ENCODE data around the gene PKN2.
"Not testable (repeated sequence)": the region's sequence is repeated elsewhere in the genome, so short reads cannot be mapped to it uniquely, and the experiment has no call there.

Gene PKN2

GRCh38 chr1:88691540-88691939, 7.5 kb downstream of the PKN2 start:
- Histone ChIP-seq H3K9ac (ENCODE audit: insufficient read length) (no peak overlapping the region), H3K36me3 (ENCODE audit: insufficient read depth, low read length) (peaks cover 20% of the 10 kb centered on the region), H3K27ac (no peak overlapping the region), H3K9me3 (ENCODE audit: low read depth, low read length) (no peaks in the 10 kb centered on the region), H3K4me3 (no peak overlapping the region)
- TF ChIP-seq POLR2AphosphoS5 (IDR thresholded peaks at IDR 0.05; ENCODE audit: borderline replicate concordance, low read depth, low read length) (no peak), FOXP2 (optimal IDR thresholded peaks at IDR 0.05; ENCODE audit: control extremely low read depth, extremely low read length, insufficient read depth) (no peak), EZH2 (IDR thresholded peaks at IDR 0.05) (no peak)
- DNase-seq (ENCODE audit: low read depth, low spot score): no peak

GRCh38 chr1:88695781-88696180, 11.7 kb downstream of the PKN2 start:
- Histone ChIP-seq H3K9ac (ENCODE audit: insufficient read length) (no peak overlapping the region), H3K4me3 (no peak overlapping the region), H3K9me3 (ENCODE audit: low read depth, low read length) (no peaks in the 10 kb centered on the region), H3K36me3 (ENCODE audit: insufficient read depth, low read length) (peaks cover 13% of the 10 kb centered on the region), H3K27ac (no peak overlapping the region)
- TF ChIP-seq POLR2AphosphoS5 (IDR thresholded peaks at IDR 0.05; ENCODE audit: borderline replicate concordance, low read depth, low read length) (no peak), FOXP2 (optimal IDR thresholded peaks at IDR 0.05; ENCODE audit: control extremely low read depth, extremely low read length, insufficient read depth) (no peak), EZH2 (IDR thresholded peaks at IDR 0.05) (no peak)
- DNase-seq (ENCODE audit: low read depth, low spot score): no peak

GRCh38 chr1:88697503-88697902, 13.4 kb downstream of the PKN2 start:
- Histone ChIP-seq H3K36me3 (ENCODE audit: insufficient read depth, low read length) (peaks cover 8% of the 10 kb centered on the region), H3K27ac (no peak overlapping the region), H3K9ac (ENCODE audit: insufficient read length) (no peak overlapping the region), H3K9me3 (ENCODE audit: low read depth, low read length) (no peaks in the 10 kb centered on the region), H3K4me3 (no peak overlapping the region)
- no peak for DNase-seq (ENCODE audit: low read depth, low spot score)
- TF ChIP-seq POLR2AphosphoS5 (IDR thresholded peaks at IDR 0.05; ENCODE audit: borderline replicate concordance, low read depth, low read length): no peak
- no peak for TF ChIP-seq FOXP2 (optimal IDR thresholded peaks at IDR 0.05; ENCODE audit: control extremely low read depth, extremely low read length, insufficient read depth)
- TF ChIP-seq EZH2 (IDR thresholded peaks at IDR 0.05): no peak

GRCh38 chr1:88698140-88698539, 14.1 kb downstream of the PKN2 start:
- no peak for DNase-seq (ENCODE audit: low read depth, low spot score)
- Histone ChIP-seq H3K36me3 (ENCODE audit: insufficient read depth, low read length) (peaks cover 8% of the 10 kb centered on the region), H3K4me3 (no peak overlapping the region), H3K9me3 (ENCODE audit: low read depth, low read length) (no peaks in the 10 kb centered on the region), H3K27ac (peak overlapping the region; percentile 25; the same call in 1 of the 2 replicates), H3K9ac (ENCODE audit: insufficient read length) (no peak overlapping the region)
- TF ChIP-seq EZH2 (IDR thresholded peaks at IDR 0.05): no peak
- TF ChIP-seq FOXP2 (optimal IDR thresholded peaks at IDR 0.05; ENCODE audit: control extremely low read depth, extremely low read length, insufficient read depth): no peak
- no peak for TF ChIP-seq POLR2AphosphoS5 (IDR thresholded peaks at IDR 0.05; ENCODE audit: borderline replicate concordance, low read depth, low read length)

GRCh38 chr1:88698764-88699163, 14.7 kb downstream of the PKN2 start:
- peaks cover 3% of the 10 kb centered on the region; the same call in 1 of the 2 replicates for H3K36me3 ChIP-seq (ENCODE audit: insufficient read depth, low read length)
- peak overlapping the region; percentile 25; the same call in 1 of the 2 replicates for H3K27ac ChIP-seq
- no peak for TF ChIP-seq EZH2 (IDR thresholded peaks at IDR 0.05)
- TF ChIP-seq POLR2AphosphoS5 (IDR thresholded peaks at IDR 0.05; ENCODE audit: borderline replicate concordance, low read depth, low read length): no peak
- TF ChIP-seq FOXP2 (optimal IDR thresholded peaks at IDR 0.05; ENCODE audit: control extremely low read depth, extremely low read length, insufficient read depth): no peak
- DNase-seq (ENCODE audit: low read depth, low spot score): no peak
- no peaks in the 10 kb centered on the region for H3K9me3 ChIP-seq (ENCODE audit: low read depth, low read length)
- no peak overlapping the region for H3K4me3 ChIP-seq
- H3K9ac ChIP-seq (ENCODE audit: insufficient read length): no peak overlapping the region

- Histone ChIP-seq H3K27ac (no peak overlapping the region), H3K9me3 (ENCODE audit: low read depth, low read length) (no peaks in the 10 kb centered on the region), H3K36me3 (ENCODE audit: insufficient read depth, low read length) (no peaks in the 10 kb centered on the region; the same call in 1 of the 2 replicates), H3K9ac (ENCODE audit: insufficient read length) (no peak overlapping the region), H3K4me3 (no peak overlapping the region)
- TF ChIP-seq FOXP2 (optimal IDR thresholded peaks at IDR 0.05; ENCODE audit: control extremely low read depth, extremely low read length, insufficient read depth) (no peak), POLR2AphosphoS5 (IDR thresholded peaks at IDR 0.05; ENCODE audit: borderline replicate concordance, low read depth, low read length) (no peak), EZH2 (IDR thresholded peaks at IDR 0.05) (no peak)
- no peak for DNase-seq (ENCODE audit: low read depth, low spot score)
Measured at GRCh38 chr1:88700425-88701013, 16.4 kb downstream of the PKN2 start.

GRCh38 chr1:88701275-88701674, 17.2 kb downstream of the PKN2 start:
- TF ChIP-seq EZH2 (IDR thresholded peaks at IDR 0.05) (no peak), POLR2AphosphoS5 (IDR thresholded peaks at IDR 0.05; ENCODE audit: borderline replicate concordance, low read depth, low read length) (no peak), FOXP2 (optimal IDR thresholded peaks at IDR 0.05; ENCODE audit: control extremely low read depth, extremely low read length, insufficient read depth) (no peak)
- no peaks in the 10 kb centered on the region; the same call in 1 of the 2 replicates for H3K9me3 ChIP-seq (ENCODE audit: low read depth, low read length)
- H3K27ac ChIP-seq: no peak overlapping the region
- peaks cover 2% of the 10 kb centered on the region; the same call in 1 of the 2 replicates for H3K36me3 ChIP-seq (ENCODE audit: insufficient read depth, low read length)
- H3K9ac ChIP-seq (ENCODE audit: insufficient read length): no peak overlapping the region
- DNase-seq (ENCODE audit: low read depth, low spot score): no peak
- H3K4me3 ChIP-seq: no peak overlapping the region

- H3K9me3 ChIP-seq (ENCODE audit: low read depth, low read length); H3K36me3 ChIP-seq (ENCODE audit: insufficient read depth, low read length); DNase-seq (ENCODE audit: low read depth, low spot score); H3K9ac ChIP-seq (ENCODE audit: insufficient read length); H3K27ac ChIP-seq; H3K4me3 ChIP-seq: not testable (repeated sequence)
Measured at GRCh38 chr1:88701793-88702192, 17.7 kb downstream of the PKN2 start.

GRCh38 chr1:88708011-88708410, 23.9 kb downstream of the PKN2 start:
- no peak for TF ChIP-seq EZH2 (IDR thresholded peaks at IDR 0.05)
- Histone ChIP-seq H3K36me3 (ENCODE audit: insufficient read depth, low read length) (peaks cover 19% of the 10 kb centered on the region), H3K9me3 (ENCODE audit: low read depth, low read length) (no peaks in the 10 kb centered on the region; the same call in 1 of the 2 replicates), H3K27ac (no peak overlapping the region), H3K4me3 (no peak overlapping the region), H3K9ac (ENCODE audit: insufficient read length) (no peak overlapping the region)
- no peak for DNase-seq (ENCODE audit: low read depth, low spot score)

GRCh38 chr1:88712907-88713306, 28.8 kb downstream of the PKN2 start:
- not testable (repeated sequence) for DNase-seq (ENCODE audit: low read depth, low spot score); H3K9ac ChIP-seq (ENCODE audit: insufficient read length); H3K27ac ChIP-seq; H3K4me3 ChIP-seq; H3K9me3 ChIP-seq (ENCODE audit: low read depth, low read length)
- peaks cover 15% of the 10 kb centered on the region for H3K36me3 ChIP-seq (ENCODE audit: insufficient read depth, low read length)

- H3K9me3 ChIP-seq (ENCODE audit: low read depth, low read length); H3K4me3 ChIP-seq; H3K9ac ChIP-seq (ENCODE audit: insufficient read length); DNase-seq (ENCODE audit: low read depth, low spot score); H3K27ac ChIP-seq; H3K36me3 ChIP-seq (ENCODE audit: insufficient read depth, low read length): not testable (repeated sequence)
Measured at GRCh38 chr1:88716571-88716970, 32.5 kb downstream of the PKN2 start.

All from SK-N-MC (cell line).